ENCODE data around the gene OR52R1. TPM values are rescaled to one million over a fixed set of nuclear protein-coding genes. Genes with fewer than 3 reads are reported as not detected.

OR52R1 gene
- total RNA-seq, 1 donor from 2014 or later = not detected

Other genes starting within 250 kb of the OR52R1 start
- gene OR52I2, start 222.6 kb downstream of the OR52R1 start, total RNA-seq = not detected
- gene OR52I1, start 210.3 kb downstream of the OR52R1 start, total RNA-seq = not detected
- gene TRIM68, start 196.1 kb downstream of the OR52R1 start, total RNA-seq = 4.7 TPM
- gene OR51D1, start 166.9 kb downstream of the OR52R1 start, total RNA-seq = not detected
- gene OR51E1, start 160.4 kb downstream of the OR52R1 start, total RNA-seq = not detected
- not detected for gene OR51E2, start 106.5 kb downstream of the OR52R1 start, total RNA-seq
- gene MMP26, start 99.6 kb downstream of the OR52R1 start, total RNA-seq = not detected
- not detected for gene OR51F1, start 34.4 kb downstream of the OR52R1 start, total RNA-seq
- gene OR51F2, start 16.9 kb upstream of the OR52R1 start, total RNA-seq = not detected
- gene OR51S1, start 44.8 kb upstream of the OR52R1 start, total RNA-seq = not detected
- gene OR51T1, start 77.5 kb upstream of the OR52R1 start, total RNA-seq = not detected
- gene OR51A7, start 99.4 kb upstream of the OR52R1 start, total RNA-seq = not detected
- gene OR51G2, start 115.0 kb upstream of the OR52R1 start, total RNA-seq = not detected
- gene OR51G1, start 120.0 kb upstream of the OR52R1 start, total RNA-seq = not detected
- not detected for gene OR51A4, start 143.2 kb upstream of the OR52R1 start, total RNA-seq
- gene OR51A2, start 151.3 kb upstream of the OR52R1 start, total RNA-seq = not detected
- gene OR51L1, start 190.5 kb upstream of the OR52R1 start, total RNA-seq = not detected
- not detected for gene OR52J3, start 242.1 kb upstream of the OR52R1 start, total RNA-seq

Data from esophagus mucosa (tissue), 1 donor.